GM06990 (cell line): ENCODE measurements around the gene COL23A1.

Experiments
- DNase-seq: peaks from one replicate; pipeline ENCODE4 v3.0.0-alpha.2; 2011; ENCODE audit not compliant: insufficient read length; ENCODE audit errors: extremely low read depth
- H3K27me3 ChIP-seq: replicated peaks from 2 replicates; pipeline ENCODE4 v1.6.0; 2011; ENCODE audit warnings: low read length; ENCODE audit not compliant: control insufficient read depth, insufficient read depth
- H3K36me3 ChIP-seq: 2 replicates; pipeline ENCODE4 v1.5.1; 2011; ENCODE audit warnings: low read length; ENCODE audit not compliant: control insufficient read depth, insufficient read depth
- H3K4me3 ChIP-seq: replicated peaks from 2 replicates; pipeline ENCODE4 v1.5.1; 2011; ENCODE audit warnings: low read depth, mild to moderate bottlenecking, control low read depth, low read length
- CTCF ChIP-seq: IDR thresholded peaks from 2 replicates; pipeline ENCODE4 v1.5.1; 2011; ENCODE audit warnings: low read length, control low read depth, mild to moderate bottlenecking, inconsistent platforms; ENCODE audit not compliant: insufficient read depth, poor library complexity, severe bottlenecking

COL23A1 gene

DNA sequence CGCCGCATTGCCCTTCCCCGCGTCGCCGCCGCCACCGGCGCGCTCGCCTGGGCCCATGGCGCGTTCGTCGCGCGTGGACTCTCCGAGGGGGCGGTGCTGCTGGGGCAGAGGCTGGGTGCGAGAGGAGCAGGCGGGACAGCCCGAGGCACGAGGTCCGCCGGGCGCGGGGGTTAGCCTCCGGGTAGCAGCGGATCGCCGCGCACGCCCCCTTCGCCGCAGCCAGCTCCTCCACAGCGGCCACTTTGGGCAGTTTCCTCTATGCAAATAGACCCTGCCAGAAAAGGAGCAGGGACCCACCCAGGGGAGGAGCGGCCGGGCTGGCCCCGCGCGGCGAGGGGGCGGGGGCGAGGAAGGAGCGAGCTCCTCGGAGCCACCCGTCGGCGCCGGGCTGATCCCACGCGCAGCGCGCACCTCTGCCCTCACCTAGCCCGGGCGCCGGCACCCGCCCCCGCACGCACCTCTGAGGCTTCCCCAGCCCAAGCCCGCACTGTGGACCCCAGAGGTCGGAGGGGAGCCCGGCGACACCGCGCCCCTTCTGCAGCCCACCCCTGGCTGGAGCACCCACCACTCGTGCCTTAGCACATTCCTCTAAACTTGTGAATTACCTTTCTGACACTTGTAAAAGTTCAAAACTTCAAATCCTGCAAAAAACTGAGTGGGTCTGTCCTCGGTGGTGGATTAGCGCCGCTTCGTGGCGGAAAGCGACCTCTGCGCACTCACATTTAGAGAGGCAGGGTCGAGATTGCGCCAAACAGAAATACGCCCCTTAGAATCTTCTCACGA, at the start of gene COL23A1:
TSS of gene COL23A1 (minus strand) at position 253 of the 783 bp plus-strand sequence.
- Histone ChIP-seq H3K36me3 (no peaks in the 10 kb centered on the region; the same call in 1 of the 2 replicates), H3K27me3 (peaks cover 2% of the 10 kb centered on the region; the same call in 1 of the 2 replicates), H3K4me3 (peak within 1 kb of the TSS; percentile 43)
- peak; percentile 75 for TF ChIP-seq CTCF
- DNase-seq, result peak; percentile 44

DNA sequence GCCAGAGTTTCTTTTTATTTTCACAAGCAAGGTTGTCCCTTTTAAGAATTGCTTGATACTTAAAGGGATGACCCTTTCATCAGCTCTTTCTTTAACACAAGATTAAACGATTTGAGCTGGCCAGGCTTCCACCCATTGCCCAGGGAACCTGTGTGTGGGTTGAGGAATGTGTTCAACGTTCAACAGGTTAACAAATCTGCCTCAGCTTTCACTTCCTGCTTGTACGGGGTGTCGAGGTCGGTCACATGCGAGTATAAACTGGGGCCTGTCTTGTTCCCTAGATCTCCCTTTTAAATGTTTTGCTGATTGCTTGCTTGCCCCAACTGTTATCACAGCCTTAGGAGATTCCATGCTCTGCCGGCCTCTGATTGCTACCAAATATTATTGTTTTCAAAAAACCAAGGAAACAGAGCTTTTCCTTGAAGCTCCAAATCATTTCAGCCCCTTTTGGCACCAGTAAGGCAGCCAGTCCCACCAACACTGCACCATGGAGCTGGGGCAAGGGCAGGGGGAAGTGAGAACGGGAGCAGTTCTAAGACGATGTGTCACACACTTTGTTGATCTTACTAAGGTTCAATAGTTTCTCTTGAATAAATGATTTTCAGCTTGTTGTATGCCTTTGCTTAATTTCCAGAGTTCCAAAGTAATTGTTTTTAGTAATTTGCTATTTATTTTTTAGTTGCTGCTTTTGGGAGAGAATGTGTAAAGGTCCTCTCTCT, 47.3 kb upstream of the COL23A1 start:
- Histone ChIP-seq H3K27me3 (no peaks in the 10 kb centered on the region), H3K36me3 (no peaks in the 10 kb centered on the region), H3K4me3 (no peak overlapping the region)
- no peak for DNase-seq
- TF ChIP-seq CTCF, result no peak

- DNase-seq, result no peak
- no peak for TF ChIP-seq CTCF
- no peak overlapping the region for H3K4me3 ChIP-seq
- H3K27me3 ChIP-seq, result no peaks in the 10 kb centered on the region
- no peaks in the 10 kb centered on the region for H3K36me3 ChIP-seq
Observed at GRCh38 chr5:178632285-178632684, 42.1 kb upstream of the COL23A1 start.

DNA sequence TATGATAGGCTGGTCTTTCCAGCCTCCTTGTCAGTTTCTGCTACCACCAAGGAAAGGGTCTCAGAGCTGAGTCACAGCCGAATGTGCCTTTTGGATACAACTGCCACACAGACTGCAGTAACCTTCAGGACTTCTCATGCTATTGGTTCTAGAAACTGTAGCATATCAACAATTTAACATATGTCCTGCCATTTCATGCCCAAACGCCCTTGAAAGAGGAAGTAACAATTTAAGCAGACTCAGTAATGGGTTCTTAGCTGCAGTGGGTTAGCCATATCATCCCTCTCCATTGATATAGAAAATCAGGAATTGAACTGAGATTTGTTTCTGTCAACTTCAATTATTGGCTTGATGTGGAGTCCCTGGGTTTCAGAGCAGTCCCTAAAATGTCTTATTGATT, 40.8 kb upstream of the COL23A1 start:
- DNase-seq, result no peak
- Histone ChIP-seq H3K4me3 (no peak overlapping the region), H3K27me3 (no peaks in the 10 kb centered on the region), H3K36me3 (no peaks in the 10 kb centered on the region)
- no peak for TF ChIP-seq CTCF

DNA sequence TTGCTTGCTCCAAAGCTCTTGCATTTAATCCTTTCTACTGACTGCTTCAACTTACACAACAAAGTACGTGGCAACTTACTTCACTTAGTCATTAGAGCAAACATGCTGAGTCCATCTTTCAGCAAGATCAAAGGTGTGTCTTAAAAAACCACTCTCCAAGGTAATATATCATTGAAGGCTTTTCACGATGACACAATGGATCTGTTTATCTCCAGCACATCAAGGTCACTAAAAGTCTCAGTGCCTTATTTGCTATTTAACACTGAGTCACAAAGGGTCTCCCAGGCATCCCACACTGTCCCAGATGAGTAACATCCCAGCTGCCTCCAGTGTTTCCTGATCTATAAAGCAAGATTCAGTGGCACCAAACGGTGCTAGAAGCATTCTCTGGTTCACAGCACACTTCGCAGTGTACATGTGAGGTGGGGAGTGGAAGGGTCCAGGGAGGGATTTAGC, 40.3 kb upstream of the COL23A1 start:
- no peaks in the 10 kb centered on the region for H3K36me3 ChIP-seq
- no peak for TF ChIP-seq CTCF
- no peak for DNase-seq
- H3K27me3 ChIP-seq, result no peaks in the 10 kb centered on the region
- H3K4me3 ChIP-seq, result no peak overlapping the region
